Cardiac fibroblast (primary cell): ENCODE results near the gene NRP1.

ENCODE experiments used
- DNase-seq, 2 donors: peaks; one replicate each; pipeline versions ENCODE4 v3.0.0 to v3.0.0-alpha.2; 2010; ENCODE audit warnings: low read depth in 2 of 2
- H3K4me3 ChIP-seq, 2 donors: replicated peaks in 1 of 2; 1 replicate in 1 of 2; 2 replicates in 1 of 2; pipeline ENCODE4 v1.5.1; 2011; ENCODE audit warnings: low read depth in 2 of 2, low read length in 2 of 2, mild to moderate bottlenecking in 2 of 2, moderate library complexity in 1 of 2
- TF ChIP-seq, protein P1 (sequence below): IDR thresholded peaks from one replicate; pipeline ENCODE4 v1.5.1; 2011; ENCODE audit warnings: low read depth, mild to moderate bottlenecking, low read length, inconsistent platforms

Gene NRP1

GRCh38 chr10:33288127-33288526 lies 46.3 kb downstream of the NRP1 start:
- no peak for DNase-seq
- TF ChIP-seq, protein P1, sequence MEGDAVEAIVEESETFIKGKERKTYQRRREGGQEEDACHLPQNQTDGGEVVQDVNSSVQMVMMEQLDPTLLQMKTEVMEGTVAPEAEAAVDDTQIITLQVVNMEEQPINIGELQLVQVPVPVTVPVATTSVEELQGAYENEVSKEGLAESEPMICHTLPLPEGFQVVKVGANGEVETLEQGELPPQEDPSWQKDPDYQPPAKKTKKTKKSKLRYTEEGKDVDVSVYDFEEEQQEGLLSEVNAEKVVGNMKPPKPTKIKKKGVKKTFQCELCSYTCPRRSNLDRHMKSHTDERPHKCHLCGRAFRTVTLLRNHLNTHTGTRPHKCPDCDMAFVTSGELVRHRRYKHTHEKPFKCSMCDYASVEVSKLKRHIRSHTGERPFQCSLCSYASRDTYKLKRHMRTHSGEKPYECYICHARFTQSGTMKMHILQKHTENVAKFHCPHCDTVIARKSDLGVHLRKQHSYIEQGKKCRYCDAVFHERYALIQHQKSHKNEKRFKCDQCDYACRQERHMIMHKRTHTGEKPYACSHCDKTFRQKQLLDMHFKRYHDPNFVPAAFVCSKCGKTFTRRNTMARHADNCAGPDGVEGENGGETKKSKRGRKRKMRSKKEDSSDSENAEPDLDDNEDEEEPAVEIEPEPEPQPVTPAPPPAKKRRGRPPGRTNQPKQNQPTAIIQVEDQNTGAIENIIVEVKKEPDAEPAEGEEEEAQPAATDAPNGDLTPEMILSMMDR, result no peak
- no peak overlapping the region for H3K4me3 ChIP-seq

GRCh38 chr10:33287112-33287511 lies 47.4 kb downstream of the NRP1 start:
- TF ChIP-seq, protein P1, result no peak
- no peak overlapping the region for H3K4me3 ChIP-seq
- no peak for DNase-seq

DNA sequence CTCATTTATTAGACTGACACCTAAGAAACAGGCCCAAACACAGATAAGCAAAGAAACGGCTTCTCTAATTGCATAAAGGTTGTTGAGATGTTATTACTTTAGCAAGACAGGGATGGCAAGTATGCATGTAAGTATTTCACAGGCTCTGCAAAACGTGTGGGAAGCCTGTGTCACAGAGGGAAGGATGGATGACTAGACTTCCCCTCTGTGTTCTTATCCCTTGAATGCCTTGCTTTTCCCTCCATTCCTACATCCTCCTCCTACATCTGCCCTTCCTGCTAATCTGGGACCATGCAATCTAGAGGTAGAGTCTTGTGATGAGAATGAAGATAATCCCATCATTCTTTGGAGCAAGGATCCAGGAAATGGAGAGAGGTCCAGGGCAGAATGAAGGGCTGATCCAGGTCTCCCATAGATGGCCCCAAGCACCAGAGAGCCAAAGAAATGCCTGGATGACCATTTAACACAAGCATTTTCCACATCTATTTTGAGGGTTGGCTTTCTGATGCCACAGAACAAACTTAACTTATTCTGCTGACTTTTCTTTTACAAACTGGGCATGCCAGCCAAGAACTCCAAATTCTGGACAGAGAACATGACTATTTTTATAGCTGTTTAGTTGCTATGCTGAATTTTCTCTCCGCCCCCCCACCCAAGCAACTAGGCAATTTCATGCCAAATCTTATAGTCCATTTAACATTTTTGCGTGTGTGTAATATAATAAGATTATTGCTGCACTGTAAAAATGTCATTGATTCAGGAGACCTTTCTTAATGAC lies 48.1 kb downstream of the NRP1 start:
- no peak overlapping the region for H3K4me3 ChIP-seq
- DNase-seq, result peak in 1 of 2 donors; percentile 30
- TF ChIP-seq, protein P1, result no peak

DNA sequence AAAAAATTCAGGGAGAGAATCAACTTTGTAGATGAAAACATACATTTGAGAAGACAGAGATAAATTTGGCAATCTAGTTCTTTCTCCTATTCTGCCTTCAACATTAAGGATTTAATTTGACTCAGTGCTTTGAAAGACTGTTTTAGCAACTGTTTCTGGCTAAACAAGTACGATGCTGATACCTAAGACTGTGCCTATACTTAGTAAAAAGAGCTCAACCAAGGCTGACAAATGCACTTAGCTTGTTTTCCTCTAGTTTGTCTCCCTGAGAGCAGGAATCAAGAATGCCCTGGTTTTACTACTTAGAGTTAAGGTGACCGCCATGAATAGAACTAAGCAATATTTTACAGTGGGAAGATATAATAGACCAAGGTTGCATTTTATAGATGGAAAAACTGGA lies 49.5 kb downstream of the NRP1 start:
- TF ChIP-seq, protein P1, result no peak

GRCh38 chr10:33279811-33280602 lies 54.5 kb downstream of the NRP1 start:
- peak; percentile 50 to 79 for DNase-seq
- H3K4me3 ChIP-seq, result no peak overlapping the region
- TF ChIP-seq, protein P1, result no peak

More for the DNA sequence above, 49.5 kb downstream of the NRP1 start:
- H3K4me3 ChIP-seq, result no peak overlapping the region
- DNase-seq, result no peak

- peak in 1 of 2 donors; percentile 69 for DNase-seq
These were observed 55.2 kb downstream of the NRP1 start for GRCh38 chr10:33279276-33279675.

More at GRCh38 chr10:33279276-33279675, 55.2 kb downstream of the NRP1 start:
- no peak overlapping the region for H3K4me3 ChIP-seq
- TF ChIP-seq, protein P1, result no peak
